Cardiac fibroblast (primary cell): ENCODE data around the gene CFH.
"Not testable (repeated sequence)": the region's sequence is repeated elsewhere in the genome, so short reads cannot be mapped to it uniquely, and the experiment has no call there.

Experiments used
- DNase-seq, 2 donors: peaks; one replicate each; pipeline versions ENCODE4 v3.0.0 to v3.0.0-alpha.2; 2010; ENCODE audit warnings: low read depth in 2 of 2
- H3K4me3 ChIP-seq, 2 donors: replicated peaks in 1 of 2; 1 replicate in 1 of 2; 2 replicates in 1 of 2; pipeline ENCODE4 v1.5.1; 2011; ENCODE audit warnings: low read depth in 2 of 2, low read length in 2 of 2, mild to moderate bottlenecking in 2 of 2, moderate library complexity in 1 of 2
- TF ChIP-seq, protein P1 (sequence below): IDR thresholded peaks from one replicate; pipeline ENCODE4 v1.5.1; 2011; ENCODE audit warnings: low read depth, mild to moderate bottlenecking, low read length, inconsistent platforms

CFH gene

DNA sequence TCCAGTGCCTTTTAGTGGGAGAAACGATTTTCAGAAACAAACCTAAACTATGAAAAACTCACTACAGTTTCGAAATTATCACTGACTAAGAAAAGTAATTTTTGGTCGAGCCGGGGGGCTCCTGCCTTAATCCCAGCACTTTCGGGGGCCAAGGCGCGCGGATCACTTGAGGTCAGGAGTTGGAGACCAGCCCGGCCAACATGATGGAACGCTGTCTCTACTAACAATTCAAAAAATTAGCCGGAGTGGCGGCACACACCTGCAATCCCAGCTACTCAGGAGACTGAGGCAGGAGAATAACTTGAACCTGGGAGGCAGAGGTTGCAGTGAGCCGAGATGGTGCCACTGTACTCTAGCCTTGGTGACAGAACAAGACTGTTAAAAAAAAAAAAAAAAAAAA is 125.8 kb downstream of the CFH start:
- no peak overlapping the region for H3K4me3 ChIP-seq
- no peak for DNase-seq
- TF ChIP-seq, protein P1, sequence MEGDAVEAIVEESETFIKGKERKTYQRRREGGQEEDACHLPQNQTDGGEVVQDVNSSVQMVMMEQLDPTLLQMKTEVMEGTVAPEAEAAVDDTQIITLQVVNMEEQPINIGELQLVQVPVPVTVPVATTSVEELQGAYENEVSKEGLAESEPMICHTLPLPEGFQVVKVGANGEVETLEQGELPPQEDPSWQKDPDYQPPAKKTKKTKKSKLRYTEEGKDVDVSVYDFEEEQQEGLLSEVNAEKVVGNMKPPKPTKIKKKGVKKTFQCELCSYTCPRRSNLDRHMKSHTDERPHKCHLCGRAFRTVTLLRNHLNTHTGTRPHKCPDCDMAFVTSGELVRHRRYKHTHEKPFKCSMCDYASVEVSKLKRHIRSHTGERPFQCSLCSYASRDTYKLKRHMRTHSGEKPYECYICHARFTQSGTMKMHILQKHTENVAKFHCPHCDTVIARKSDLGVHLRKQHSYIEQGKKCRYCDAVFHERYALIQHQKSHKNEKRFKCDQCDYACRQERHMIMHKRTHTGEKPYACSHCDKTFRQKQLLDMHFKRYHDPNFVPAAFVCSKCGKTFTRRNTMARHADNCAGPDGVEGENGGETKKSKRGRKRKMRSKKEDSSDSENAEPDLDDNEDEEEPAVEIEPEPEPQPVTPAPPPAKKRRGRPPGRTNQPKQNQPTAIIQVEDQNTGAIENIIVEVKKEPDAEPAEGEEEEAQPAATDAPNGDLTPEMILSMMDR: no peak

DNA sequence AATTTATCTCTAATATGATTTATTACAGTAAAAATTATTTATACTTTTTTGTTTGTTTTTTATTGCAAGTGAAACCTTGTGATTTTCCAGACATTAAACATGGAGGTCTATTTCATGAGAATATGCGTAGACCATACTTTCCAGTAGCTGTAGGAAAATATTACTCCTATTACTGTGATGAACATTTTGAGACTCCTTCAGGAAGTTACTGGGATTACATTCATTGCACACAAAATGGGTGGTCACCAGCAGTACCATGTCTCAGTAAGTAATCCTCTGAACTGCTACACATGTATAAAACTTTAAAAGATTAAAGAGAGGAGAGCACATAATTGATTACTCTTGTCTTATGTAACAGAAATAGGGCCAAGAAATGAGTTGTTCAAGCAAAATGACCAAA is 127.2 kb downstream of the CFH start:
- TF ChIP-seq, protein P1: no peak
- no peak overlapping the region for H3K4me3 ChIP-seq
- DNase-seq: no peak

DNA sequence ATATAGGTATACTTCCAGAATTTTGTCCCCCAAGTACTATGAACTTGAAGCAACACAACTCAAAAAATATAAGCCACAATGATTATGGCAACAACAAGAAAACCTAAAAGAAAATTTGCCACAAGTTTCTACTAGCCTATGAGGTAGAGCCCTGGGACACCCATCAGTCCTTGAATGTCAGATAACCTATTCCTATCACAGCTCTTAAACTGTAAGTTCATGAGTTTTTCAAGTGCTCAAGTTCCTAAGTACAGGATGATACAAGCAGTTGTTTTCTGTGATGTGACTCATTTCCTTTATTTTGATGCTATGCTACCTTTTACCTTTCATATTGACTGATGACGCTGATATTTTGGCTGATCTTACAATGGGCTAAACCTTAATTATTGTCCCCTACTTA is 139.4 kb downstream of the CFH start:
- not testable (repeated sequence) for DNase-seq, H3K4me3 ChIP-seq

DNA sequence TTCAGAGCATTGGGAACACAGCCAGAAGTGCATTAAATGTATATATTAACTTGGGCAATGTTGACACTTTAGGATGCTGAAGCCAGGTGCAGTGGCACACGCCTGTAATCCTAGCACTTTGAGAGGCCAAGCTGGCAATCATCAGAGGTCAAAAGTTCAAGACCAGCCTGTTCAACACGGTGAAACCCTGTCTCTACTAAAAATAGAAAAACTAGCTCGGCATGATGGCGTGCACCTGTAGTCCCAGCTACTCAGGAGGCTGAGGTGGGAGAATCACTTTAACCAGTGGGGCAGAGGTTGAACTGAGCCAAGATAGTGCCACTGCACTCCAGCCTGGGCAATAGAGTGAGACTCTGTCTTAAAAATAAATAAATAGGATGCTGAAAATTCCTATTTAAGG is 142.3 kb downstream of the CFH start:
- DNase-seq, H3K4me3 ChIP-seq: not testable (repeated sequence)
